Left colon (tissue), 2 donors: ENCODE data around the gene SLC6A2. TPM values are rescaled to one million over a fixed set of nuclear protein-coding genes. Genes with fewer than 3 reads are reported as not detected.
"Not testable (repeated sequence)": the region's sequence is repeated elsewhere in the genome, so short reads cannot be mapped to it uniquely, and the experiment has no call there.

ENCODE experiments used
- ATAC-seq: fragments of 200-7000 bp; cut with Tn5 transposase; one replicate; pipeline ENCODE4 v1.9.1; 2020; ENCODE audit warnings: mild to moderate bottlenecking, moderate library complexity
- DNase-seq, 2 donors: peaks; one replicate each; pipeline ENCODE4 v3.0.0-alpha.2; 2020
- intact Hi-C, 2 donors: fragments of 100-400 bp; cut with DNase I in 1 of 2; cut with micrococcal nuclease in 1 of 2; formaldehyde crosslinking; loops; one replicate each; pipeline versions ENCODE4 v1.11.2 to v1.14.0; 2022; cut with DNase I, micrococcal nuclease
- long read RNA-seq: library from polyadenylated mRNA; unstranded; transcript quantifications from one replicate; pipeline ENCODE4 v2.0.0, GENCODE V29; 2021
- total RNA-seq, 2 donors: library from RNA; stranded (reverse); fragmentation: NEBNext Ultra II Directional; extraction: Animal tissue kit (Norgen Biotek cat#: 25700); gene quantifications; one replicate each; pipeline ENCODE4 v1.2.1, GENCODE V29; 2021
- donor health status: DM: no; HTN: no; CAD: no.
- donor health status: DM: yes; HTN: yes; CAD: no.

Gene SLC6A2
- total RNA-seq = under 1 TPM in 1 of 2 donors, not detected in 1; 0.31 TPM
- long read RNA-seq = 0 reads

GRCh38 chr16:55655897-55656681, at the start of gene SLC6A2:
Gene SLC6A2, plus strand, starts transcription at chr16:55655988. Its CDS starts 707 bp downstream, at chr16:55656695.
- ATAC-seq (no peak), DNase-seq (no peak)
- intact Hi-C loops = no loop called here

- no peak for ATAC-seq
- intact Hi-C loops = no loop called here
- no peak for DNase-seq
Observed at GRCh38 chr16:55613613-55614335, 42.0 kb upstream of the SLC6A2 start.

- intact Hi-C loops = no loop called here
- ATAC-seq = no peak
- no peak for DNase-seq
Observed at GRCh38 chr16:55615071-55615470, 40.7 kb upstream of the SLC6A2 start.

GRCh38 chr16:55615670-55616069, 40.1 kb upstream of the SLC6A2 start:
- DNase-seq, ATAC-seq, intact Hi-C loops: not testable (repeated sequence)

GRCh38 chr16:55621771-55622170, 34.0 kb upstream of the SLC6A2 start:
- intact Hi-C loops = no loop called here
- ATAC-seq (no peak), DNase-seq (no peak)

GRCh38 chr16:55622272-55622671, 33.5 kb upstream of the SLC6A2 start:
- ATAC-seq (no peak), DNase-seq (no peak)
- intact Hi-C loops = no loop called here

- intact Hi-C loops = no loop called here
- ATAC-seq = peak; percentile 31
- no peak for DNase-seq
Observed at GRCh38 chr16:55622930-55623561, 32.7 kb upstream of the SLC6A2 start.

- DNase-seq (no peak), ATAC-seq (no peak)
- intact Hi-C loops = no loop called here
Observed at GRCh38 chr16:55623640-55624039, 32.1 kb upstream of the SLC6A2 start.

- DNase-seq (no peak), ATAC-seq (no peak)
- intact Hi-C loops = no loop called here
Observed at GRCh38 chr16:55624696-55625095, 31.1 kb upstream of the SLC6A2 start.

GRCh38 chr16:55625843-55626242, 29.9 kb upstream of the SLC6A2 start:
- DNase-seq (no peak), ATAC-seq (no peak)
- intact Hi-C loops = no loop called here

GRCh38 chr16:55628306-55628968, 27.4 kb upstream of the SLC6A2 start:
- ATAC-seq (no peak), DNase-seq (no peak)
- intact Hi-C loops = no loop called here

GRCh38 chr16:55630774-55631173, 25.0 kb upstream of the SLC6A2 start:
- DNase-seq = no peak
- intact Hi-C loops = no loop called here
- ATAC-seq = no peak

GRCh38 chr16:55632259-55632658, 23.5 kb upstream of the SLC6A2 start:
- ATAC-seq = no peak
- intact Hi-C loops = no loop called here
- no peak for DNase-seq

- ATAC-seq (no peak), DNase-seq (no peak)
- intact Hi-C loops = no loop called here
Observed at GRCh38 chr16:55634193-55634592, 21.6 kb upstream of the SLC6A2 start.

- no peak for ATAC-seq
- intact Hi-C loops = no loop called here
- DNase-seq = no peak
Observed at GRCh38 chr16:55638256-55638655, 17.5 kb upstream of the SLC6A2 start.

GRCh38 chr16:55640701-55641327, 15.0 kb upstream of the SLC6A2 start:
- intact Hi-C loops = no loop called here
- ATAC-seq = no peak
- DNase-seq = no peak

- ATAC-seq (no peak), DNase-seq (no peak)
- intact Hi-C loops = no loop called here
Observed at GRCh38 chr16:55641430-55642056, 14.2 kb upstream of the SLC6A2 start.

- ATAC-seq (no peak), DNase-seq (no peak)
- intact Hi-C loops = no loop called here
Observed at GRCh38 chr16:55642611-55643010, 13.2 kb upstream of the SLC6A2 start.
